ENCODE measurements around the gene KIF5A. TPM values are rescaled to one million over a fixed set of nuclear protein-coding genes. Genes with fewer than 3 reads are reported as not detected.

KIF5A gene
- total and polyA plus RNA-seq, 7 donors, result 0.01 to 0.21 (median 0.09) TPM; not detected in 1

GRCh38 chr12:57623385-57623784 lies 73.5 kb downstream of the KIF5A start:
- DNase-seq, result no peak
- WGBS, 3 donors, result 73 to 84% (median 81%) methylated on average over 2 of the region's 2 CpGs
- Histone ChIP-seq H3K27ac (no peak overlapping the region), H3K27me3 (ENCODE audit: insufficient read depth in 3 of 3, low read length in 2 of 3) (peaks cover 0 to 56% (median 13%) of the 10 kb centered on the region in 3 donors), H3K4me3 (no peak overlapping the region), H3K36me3 (ENCODE audit: insufficient read depth in 1 of 2, low read depth in 1 of 2) (peaks cover 0 to 17% of the 10 kb centered on the region in 2 donors), H3K9me3 (no peaks in the 10 kb centered on the region), H3K4me1 (peaks cover 7% of the 10 kb centered on the region)
- no peak for ATAC-seq
- intact Hi-C loops (cut with DNase I), result loop anchor here (5.0 to 10.0 kb wide), 2 partner anchors 159 to 161 kb away; no protein-coding TSS in a partner anchor
- TF ChIP-seq, protein P1, sequence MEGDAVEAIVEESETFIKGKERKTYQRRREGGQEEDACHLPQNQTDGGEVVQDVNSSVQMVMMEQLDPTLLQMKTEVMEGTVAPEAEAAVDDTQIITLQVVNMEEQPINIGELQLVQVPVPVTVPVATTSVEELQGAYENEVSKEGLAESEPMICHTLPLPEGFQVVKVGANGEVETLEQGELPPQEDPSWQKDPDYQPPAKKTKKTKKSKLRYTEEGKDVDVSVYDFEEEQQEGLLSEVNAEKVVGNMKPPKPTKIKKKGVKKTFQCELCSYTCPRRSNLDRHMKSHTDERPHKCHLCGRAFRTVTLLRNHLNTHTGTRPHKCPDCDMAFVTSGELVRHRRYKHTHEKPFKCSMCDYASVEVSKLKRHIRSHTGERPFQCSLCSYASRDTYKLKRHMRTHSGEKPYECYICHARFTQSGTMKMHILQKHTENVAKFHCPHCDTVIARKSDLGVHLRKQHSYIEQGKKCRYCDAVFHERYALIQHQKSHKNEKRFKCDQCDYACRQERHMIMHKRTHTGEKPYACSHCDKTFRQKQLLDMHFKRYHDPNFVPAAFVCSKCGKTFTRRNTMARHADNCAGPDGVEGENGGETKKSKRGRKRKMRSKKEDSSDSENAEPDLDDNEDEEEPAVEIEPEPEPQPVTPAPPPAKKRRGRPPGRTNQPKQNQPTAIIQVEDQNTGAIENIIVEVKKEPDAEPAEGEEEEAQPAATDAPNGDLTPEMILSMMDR (IDR thresholded peaks at IDR 0.05), result no peak

DNA sequence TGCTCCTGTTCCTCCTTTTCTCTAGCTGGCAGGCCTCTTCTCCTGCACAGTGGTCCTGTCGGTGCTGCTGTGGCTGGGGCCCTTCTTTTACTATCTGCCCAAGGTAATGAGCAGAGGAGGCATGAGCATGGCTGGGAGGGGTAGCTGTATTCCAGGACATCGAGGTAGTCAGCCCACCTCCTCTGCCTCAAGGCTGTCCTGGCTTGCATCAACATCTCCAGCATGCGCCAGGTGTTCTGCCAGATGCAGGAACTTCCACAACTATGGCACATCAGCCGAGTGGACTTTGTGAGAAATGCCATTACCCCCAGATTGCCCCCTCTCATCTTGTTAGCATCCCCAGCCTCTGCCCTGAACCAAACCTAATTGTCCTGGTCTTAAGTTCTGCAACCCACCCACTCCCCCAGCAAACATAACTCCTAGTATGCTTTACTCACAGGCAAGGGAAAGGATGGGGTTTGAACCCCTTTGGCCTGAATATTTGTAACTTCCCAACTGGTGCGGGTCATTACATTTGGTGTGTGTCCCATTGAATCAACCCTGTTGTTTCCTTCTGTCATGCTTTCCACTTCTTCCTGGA lies 74.1 kb downstream of the KIF5A start:
- ATAC-seq (no peak), DNase-seq (no peak)
- H3K27ac ChIP-seq, result no peak overlapping the region
- 65 to 70% (median 65%) methylated on average over 5 of the region's 5 CpGs for WGBS, 3 donors
- TF ChIP-seq, protein P1 (IDR thresholded peaks at IDR 0.05), result no peak
- no peak overlapping the region for H3K4me3 ChIP-seq
- H3K9me3 ChIP-seq, result no peaks in the 10 kb centered on the region
- H3K27me3 ChIP-seq (ENCODE audit: insufficient read depth in 3 of 3, low read length in 2 of 3), result peaks cover 0 to 59% (median 18%) of the 10 kb centered on the region in 3 donors
- intact Hi-C loops (cut with DNase I), result loop anchor here (5.0 to 10.0 kb wide), 2 partner anchors 159 to 162 kb away; no protein-coding TSS in a partner anchor
- H3K36me3 ChIP-seq (ENCODE audit: insufficient read depth in 1 of 2, low read depth in 1 of 2), result peaks cover 0 to 22% of the 10 kb centered on the region in 2 donors
- H3K4me1 ChIP-seq, result peaks cover 7% of the 10 kb centered on the region

DNA sequence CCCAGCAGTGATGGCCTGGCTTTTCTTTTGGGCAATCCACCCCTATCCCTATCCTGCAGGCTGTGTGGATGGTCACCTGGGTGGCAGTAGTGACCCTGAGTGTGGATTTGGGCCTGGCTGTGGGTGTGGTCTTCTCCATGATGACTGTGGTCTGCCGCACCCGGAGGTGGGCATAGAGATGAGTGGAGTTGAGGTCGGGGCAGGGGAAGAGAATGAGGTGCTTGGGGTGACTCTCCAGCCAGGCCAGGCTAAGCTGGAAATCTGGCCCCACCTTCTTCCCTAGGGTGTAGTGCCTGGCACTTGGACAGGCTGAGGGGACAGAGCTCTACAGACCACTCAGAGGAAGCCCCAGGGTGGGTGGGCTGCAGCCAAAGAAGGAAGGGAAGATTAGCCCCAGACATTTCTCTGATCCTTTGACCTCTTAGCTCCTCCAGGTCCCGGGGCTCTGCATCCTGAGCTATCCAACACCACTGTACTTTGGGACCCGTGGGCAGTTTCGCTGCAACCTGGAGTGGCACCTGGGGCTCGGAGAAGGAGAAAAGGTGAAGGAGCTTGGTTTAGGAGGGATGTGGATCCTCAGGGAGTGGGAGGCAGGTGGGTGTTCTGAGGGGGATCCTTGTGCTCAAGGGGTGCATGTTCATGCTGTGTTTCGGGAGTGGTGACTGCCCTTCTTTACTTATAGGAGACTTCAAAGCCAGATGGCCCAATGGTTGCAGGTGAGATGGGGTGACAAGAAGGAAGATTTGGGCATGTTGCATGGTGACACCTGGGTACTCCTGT lies 74.8 kb downstream of the KIF5A start:
- Histone ChIP-seq H3K36me3 (ENCODE audit: insufficient read depth in 1 of 2, low read depth in 1 of 2) (peaks cover 0 to 27% of the 10 kb centered on the region in 2 donors), H3K9me3 (no peaks in the 10 kb centered on the region), H3K4me3 (no peak overlapping the region), H3K4me1 (peaks cover 7% of the 10 kb centered on the region), H3K27ac (no peak overlapping the region), H3K27me3 (ENCODE audit: insufficient read depth in 3 of 3, low read length in 2 of 3) (peaks cover 0 to 59% (median 17%) of the 10 kb centered on the region in 3 donors)
- intact Hi-C loops (cut with DNase I), result loop anchor here (5.0 to 10.0 kb wide), 2 partner anchors 160 to 162 kb away; no protein-coding TSS in a partner anchor
- DNase-seq, result no peak
- 65 to 76% (median 75%) methylated on average over 8 of the region's 8 CpGs for WGBS, 3 donors
- no peak for ATAC-seq
- TF ChIP-seq, protein P1 (IDR thresholded peaks at IDR 0.05), result no peak

- no peak overlapping the region for H3K27ac ChIP-seq
- DNase-seq (peak in 1 of 2 donors; percentile 44), ATAC-seq (no peak)
- H3K36me3 ChIP-seq (ENCODE audit: insufficient read depth in 1 of 2, low read depth in 1 of 2), result peaks cover 0 to 34% of the 10 kb centered on the region in 2 donors
- H3K27me3 ChIP-seq (ENCODE audit: insufficient read depth in 3 of 3, low read length in 2 of 3), result peaks cover 0 to 52% (median 12%) of the 10 kb centered on the region in 3 donors
- H3K4me3 ChIP-seq, result no peak overlapping the region
- H3K4me1 ChIP-seq, result peaks cover 7% of the 10 kb centered on the region
- H3K9me3 ChIP-seq, result no peaks in the 10 kb centered on the region
- intact Hi-C loops (cut with DNase I), result loop anchor here in 1 of 2 donors (10.0 kb wide), 1 partner anchor 161 kb away; no protein-coding TSS in a partner anchor
- TF ChIP-seq, protein P1 (IDR thresholded peaks at IDR 0.05), result no peak
- WGBS, 3 donors, result 67 to 75% (median 70%) methylated on average over 12 of the region's 12 CpGs
Measured at GRCh38 chr12:57625261-57626032, 75.6 kb downstream of the KIF5A start.
